K562 (cell line): ENCODE results near the gene ELL3. TPM values are rescaled to one million over a fixed set of nuclear protein-coding genes. Genes with fewer than 3 reads are reported as not detected.

ENCODE experiments used
- BRD9 ChIP-seq: fragments of 450-650 bp; IDR thresholded peaks from 2 replicates; pipeline ENCODE4 v1.6.1; 2018; ENCODE audit warnings: low read depth; ENCODE audit not compliant: partially characterized antibody
- ELK3 ChIP-seq: fragments of 450-650 bp; formaldehyde crosslinking; IDR thresholded peaks from 2 replicates; pipeline ENCODE4 v1.4.0; 2020; ENCODE audit warnings: mild to moderate bottlenecking
- EP300 ChIP-seq: IDR thresholded peaks from 2 replicates; pipeline ENCODE4 v1.6.1; 2012; ENCODE audit warnings: low read length, improper control_type of control experiment
- GABPA ChIP-seq: fragments of 200-800 bp; sonication (Bioruptor generic); conservative IDR thresholded peaks from 2 replicates; pipeline ENCODE4 v1.6.1; 2016; ENCODE audit warnings: low read depth, missing genetic modification characterization, missing compliant biosample characterization
- HLTF ChIP-seq: fragments of 450-650 bp; IDR thresholded peaks from 2 replicates; pipeline ENCODE4 v1.6.1; 2016
- HNRNPLL ChIP-seq: fragments of 200-400 bp; formaldehyde crosslinking; IDR thresholded peaks from 2 replicates; pipeline ENCODE4 v1.6.1; 2017; ENCODE audit warnings: low read length, low read depth, mild to moderate bottlenecking; ENCODE audit not compliant: poor library complexity, severe bottlenecking
- LARP7 ChIP-seq: fragments of 450-650 bp; IDR thresholded peaks from 2 replicates; pipeline ENCODE4 v1.6.1; 2016
- MBD2 ChIP-seq: sonication (generic); IDR thresholded peaks from 2 replicates; pipeline ENCODE4 v1.6.1; 2016; ENCODE audit warnings: low read depth, borderline replicate concordance
- MYC ChIP-seq, 2 experiments: fragments of 250-450 bp in 1 of 2; sonication (Bioruptor Pico) in 1 of 2; IDR thresholded peaks; 2 replicates each; pipeline versions ENCODE4 v1.5.1 to v1.6.1; 2012 to 2021; ENCODE audit warnings: low read depth in 2 of 2, borderline replicate concordance in 1 of 2, improper control_type of control experiment in 1 of 2, low read length in 1 of 2, mild to moderate bottlenecking in 1 of 2, moderate library complexity in 1 of 2
- NFIC ChIP-seq: fragments of 450-650 bp; IDR thresholded peaks from 2 replicates; pipeline ENCODE4 v1.6.1; 2017; ENCODE audit warnings: mild to moderate bottlenecking, inconsistent platforms
- RREB1 ChIP-seq: fragments of 250-450 bp; sonication (Bioruptor Pico); IDR thresholded peaks from 2 replicates; pipeline ENCODE4 v1.4.0; 2020
- SMAD1 ChIP-seq: fragments of 150-350 bp; IDR thresholded peaks from 2 replicates; pipeline ENCODE4 v1.6.1; 2014; ENCODE audit warnings: low read length, low read depth; ENCODE audit not compliant: partially characterized antibody
- TAF7 ChIP-seq: fragments of 450-650 bp; IDR thresholded peaks from 2 replicates; pipeline ENCODE4 v1.6.1; 2016; ENCODE audit warnings: missing genetic modification characterization, missing compliant biosample characterization
- ZBTB7A ChIP-seq: IDR thresholded peaks from 2 replicates; pipeline ENCODE4 v1.6.1; 2011; ENCODE audit warnings: low read depth, mild to moderate bottlenecking, low read length, moderate library complexity, borderline replicate concordance; ENCODE audit not compliant: control insufficient read depth
- ZFP30 ChIP-seq: fragments of 250-450 bp; sonication (Bioruptor Pico); IDR thresholded peaks from 2 replicates; pipeline ENCODE4 v1.8.0; 2022; ENCODE audit warnings: moderate library complexity, mild to moderate bottlenecking, inconsistent platforms, borderline replicate concordance
- ZMIZ1 ChIP-seq, 2 experiments: fragments of 150-350 bp in 1 of 2; IDR thresholded peaks; 2 replicates each; pipeline ENCODE4 v1.6.1; 2012 to 2016; ENCODE audit warnings: low read depth in 2 of 2, low read length in 2 of 2, mild to moderate bottlenecking in 1 of 2, moderate library complexity in 1 of 2
- ZNF316 ChIP-seq: fragments of 450-650 bp; IDR thresholded peaks from 2 replicates; pipeline ENCODE4 v1.6.1; 2016
- polyA plus RNA-seq, 8 experiments: library from polyadenylated mRNA; depleted of rRNA in 4 of 8; stranded (reverse) in 5 of 8; unstranded in 3 of 8; fragments of >200 nt; fragmentation: Nextera tagmentation in 2 of 8; fragmentation: Illumina TruSeq in 1 of 8; extraction: Ambion mirVana in 2 of 8; extraction: Trizol in 1 of 8; gene quantifications; 2 replicates each; pipeline versions ENCODE4 v1.2.1 to v1.2.3, GENCODE V29; 2011 to 2014; ENCODE audit warnings: inconsistent platforms in 1 of 8, missing spikeins in 1 of 8
- total RNA-seq, 7 experiments: library from RNA; depleted of rRNA in 6 of 7; stranded (reverse); fragments of >200 nt in 6 of 7; fragmentation: Illumina TruSeq in 2 of 7; extraction: Trizol in 2 of 7; gene quantifications; 2 replicates each; pipeline versions ENCODE4 v1.2.1 to v1.2.3, GENCODE V29; 2011 to 2021; ENCODE audit warnings: low replicate concordance in 1 of 7

ELL3 gene
- total and polyA plus RNA-seq, 9 of the 15 experiments (the other 6 are each of a cell fraction or from before 2014, with no cell fraction given) = 0.80 to 5.2 (median 2.6) TPM

- 0 out of 2 replicates have a peak, but pooled peaks have one; percentile 40 for TF ChIP-seq RREB1
- TF ChIP-seq ELK3 = no peak
- TF ChIP-seq ZMIZ1 (IDR thresholded peaks at IDR 0.05; ENCODE audit: low read depth in 2 of 2, low read length in 2 of 2) = no peak
- peak; percentile 57 for TF ChIP-seq NFIC
- peak; percentile 66 for TF ChIP-seq SMAD1
- TF ChIP-seq GABPA = peak; percentile 46; the same call in 1 of the 2 replicates
- TF ChIP-seq EP300 = 0 out of 2 replicates have a peak, but pooled peaks have one; percentile 25
- TF ChIP-seq ZBTB7A = peak; percentile 97
- peak; percentile 93 for TF ChIP-seq MYC (IDR thresholded peaks at IDR 0.05; ENCODE audit: low read depth, low read length)
- TF ChIP-seq MYC (CRISPR knock-in tag; IDR thresholded peaks at IDR 0.05; ENCODE audit: borderline replicate concordance, low read depth) = 0 out of 2 replicates have a peak, but pooled peaks have one; percentile 65
- peak; percentile 71; the same call in 1 of the 2 replicates for TF ChIP-seq MBD2
- TF ChIP-seq LARP7 = 0 out of 2 replicates have a peak, but pooled peaks have one; percentile 65
- peak; percentile 60; the same call in 1 of the 2 replicates for TF ChIP-seq TAF7
- peak; percentile 22 for TF ChIP-seq BRD9
- TF ChIP-seq HLTF = peak; percentile 33; the same call in 1 of the 2 replicates
- TF ChIP-seq HNRNPLL = peak; percentile 79
- no peak for TF ChIP-seq ZFP30 (CRISPR knock-in tag)
- TF ChIP-seq ZNF316 = peak; percentile 14; the same call in 1 of the 2 replicates
These were observed 15.4 kb upstream of the ELL3 start, which contains the start of gene SERF2 (continued) for GRCh38 chr15:43791993-43792760.
